ENCODE results near the gene CYB561D2. TPM values are rescaled to one million over a fixed set of nuclear protein-coding genes. Genes with fewer than 3 reads are reported as not detected.

The CYB561D2 gene
- polyA plus RNA-seq, 1 donor from 2014 or later = 21.2 TPM

DNA sequence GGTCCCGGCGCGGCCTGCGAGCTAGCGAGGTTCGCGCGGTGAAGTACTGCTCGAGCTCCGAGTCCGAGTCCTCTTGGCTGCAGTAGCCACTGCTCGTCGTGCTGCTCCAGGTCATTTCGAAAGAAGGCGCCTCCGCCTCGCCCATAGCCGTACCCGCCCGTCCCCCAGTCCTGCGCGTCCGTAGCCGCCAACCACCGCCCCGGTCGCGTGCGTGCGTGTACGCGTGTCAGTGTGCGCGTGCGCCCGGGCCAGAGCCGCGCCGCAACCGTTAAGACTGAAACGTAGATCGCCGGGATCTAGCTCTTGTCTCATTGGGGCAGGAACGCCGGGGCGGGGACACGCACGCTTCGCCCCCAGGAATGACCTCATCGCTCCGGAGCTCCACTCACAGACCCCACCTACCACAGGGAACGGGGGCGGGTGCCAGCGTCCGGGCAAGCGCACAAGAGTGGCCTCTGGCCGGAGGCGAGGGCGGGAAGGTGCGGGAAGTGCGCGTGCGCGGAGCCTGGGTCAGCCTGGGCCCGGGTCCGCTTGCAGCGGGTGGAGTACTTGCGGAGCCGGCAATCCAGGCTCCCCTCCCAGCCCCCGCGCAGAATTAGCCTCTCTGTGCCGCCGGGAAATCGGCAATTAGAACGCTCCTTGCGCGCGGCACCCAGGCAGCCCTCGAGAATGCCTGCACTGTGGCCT lies 13.3 kb upstream of the CYB561D2 start:
- H3K4me3 ChIP-seq (ENCODE audit: low read length) = peak overlapping the region; percentile 95
- H2AFZ ChIP-seq (ENCODE audit: low read depth, low read length) = peak overlapping the region; percentile 84
- no peaks in the 10 kb centered on the region for H3K36me3 ChIP-seq (ENCODE audit: insufficient read depth, low read length)
- peaks cover 24% of the 10 kb centered on the region for H3K79me2 ChIP-seq (replicated peaks; ENCODE audit: insufficient read depth, low read length)
- no peaks in the 10 kb centered on the region for H3K9me2 ChIP-seq (ENCODE audit: insufficient read depth, low read length)
- H3K27me3 ChIP-seq (ENCODE audit: insufficient read depth, low read depth, low read length) = peaks cover 27% of the 10 kb centered on the region
- no peaks in the 10 kb centered on the region for H4K20me1 ChIP-seq (ENCODE audit: insufficient read depth)
- H3K4me2 ChIP-seq (ENCODE audit: low read length) = peak overlapping the region; percentile 100
- H3F3A ChIP-seq (ENCODE audit: insufficient read depth, low read length, poor library complexity, severe bottlenecking) = no peaks in the 10 kb centered on the region
- peak overlapping the region; percentile 96 for H3K9ac ChIP-seq (ENCODE audit: low read length)
- peak overlapping the region; percentile 95 for H3K27ac ChIP-seq (ENCODE audit: low read length)
- H3K9me3 ChIP-seq (ENCODE audit: low read length) = no peaks in the 10 kb centered on the region
- TF ChIP-seq POLR2AphosphoS5 (IDR thresholded peaks at IDR 0.05) (peak; percentile 87), RAD21 (conservative IDR thresholded peaks at IDR 0.05) (peak; percentile 16), EP300 (conservative IDR thresholded peaks at IDR 0.05; ENCODE audit: poor library complexity, severe bottlenecking) (no peak), MXI1 (conservative IDR thresholded peaks at IDR 0.05; ENCODE audit: poor library complexity, severe bottlenecking) (peak; percentile 98), TAF1 (IDR thresholded peaks at IDR 0.05; ENCODE audit: low read depth) (peak; percentile 87)
- TF ChIP-seq, protein P1, sequence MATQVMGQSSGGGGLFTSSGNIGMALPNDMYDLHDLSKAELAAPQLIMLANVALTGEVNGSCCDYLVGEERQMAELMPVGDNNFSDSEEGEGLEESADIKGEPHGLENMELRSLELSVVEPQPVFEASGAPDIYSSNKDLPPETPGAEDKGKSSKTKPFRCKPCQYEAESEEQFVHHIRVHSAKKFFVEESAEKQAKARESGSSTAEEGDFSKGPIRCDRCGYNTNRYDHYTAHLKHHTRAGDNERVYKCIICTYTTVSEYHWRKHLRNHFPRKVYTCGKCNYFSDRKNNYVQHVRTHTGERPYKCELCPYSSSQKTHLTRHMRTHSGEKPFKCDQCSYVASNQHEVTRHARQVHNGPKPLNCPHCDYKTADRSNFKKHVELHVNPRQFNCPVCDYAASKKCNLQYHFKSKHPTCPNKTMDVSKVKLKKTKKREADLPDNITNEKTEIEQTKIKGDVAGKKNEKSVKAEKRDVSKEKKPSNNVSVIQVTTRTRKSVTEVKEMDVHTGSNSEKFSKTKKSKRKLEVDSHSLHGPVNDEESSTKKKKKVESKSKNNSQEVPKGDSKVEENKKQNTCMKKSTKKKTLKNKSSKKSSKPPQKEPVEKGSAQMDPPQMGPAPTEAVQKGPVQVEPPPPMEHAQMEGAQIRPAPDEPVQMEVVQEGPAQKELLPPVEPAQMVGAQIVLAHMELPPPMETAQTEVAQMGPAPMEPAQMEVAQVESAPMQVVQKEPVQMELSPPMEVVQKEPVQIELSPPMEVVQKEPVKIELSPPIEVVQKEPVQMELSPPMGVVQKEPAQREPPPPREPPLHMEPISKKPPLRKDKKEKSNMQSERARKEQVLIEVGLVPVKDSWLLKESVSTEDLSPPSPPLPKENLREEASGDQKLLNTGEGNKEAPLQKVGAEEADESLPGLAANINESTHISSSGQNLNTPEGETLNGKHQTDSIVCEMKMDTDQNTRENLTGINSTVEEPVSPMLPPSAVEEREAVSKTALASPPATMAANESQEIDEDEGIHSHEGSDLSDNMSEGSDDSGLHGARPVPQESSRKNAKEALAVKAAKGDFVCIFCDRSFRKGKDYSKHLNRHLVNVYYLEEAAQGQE (IDR thresholded peaks at IDR 0.05; ENCODE audit: borderline replicate concordance) = peak; percentile 19

DNA sequence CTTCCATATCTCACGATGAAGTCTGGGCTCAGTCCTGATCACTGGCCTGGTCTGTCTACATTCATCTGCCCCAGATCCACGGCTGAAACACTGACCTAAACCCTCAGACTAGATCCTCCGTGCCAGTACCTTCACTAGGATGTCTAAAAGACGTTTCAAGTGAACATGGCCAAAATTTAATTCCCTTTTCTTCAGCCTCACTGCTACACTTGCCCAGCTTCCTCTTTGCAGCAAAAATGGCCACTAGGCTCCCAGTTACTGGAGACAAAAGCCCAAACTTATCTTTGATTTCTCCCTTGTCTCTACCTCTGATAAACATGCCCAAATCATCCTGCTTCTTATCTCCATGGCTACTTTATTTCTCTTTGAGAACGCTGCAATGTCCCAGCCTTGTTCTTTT lies 11.7 kb upstream of the CYB561D2 start:
- Histone ChIP-seq H3F3A (ENCODE audit: insufficient read depth, low read length, poor library complexity, severe bottlenecking) (no peaks in the 10 kb centered on the region), H3K9me3 (ENCODE audit: low read length) (no peaks in the 10 kb centered on the region), H3K9ac (ENCODE audit: low read length) (no peak overlapping the region), H2AFZ (ENCODE audit: low read depth, low read length) (no peak overlapping the region), H3K9me2 (ENCODE audit: insufficient read depth, low read length) (no peaks in the 10 kb centered on the region), H3K4me2 (ENCODE audit: low read length) (no peak overlapping the region), H3K27me3 (ENCODE audit: insufficient read depth, low read depth, low read length) (peaks cover 32% of the 10 kb centered on the region), H4K20me1 (ENCODE audit: insufficient read depth) (no peaks in the 10 kb centered on the region), H3K36me3 (ENCODE audit: insufficient read depth, low read length) (no peaks in the 10 kb centered on the region), H3K79me2 (replicated peaks; ENCODE audit: insufficient read depth, low read length) (peaks cover 24% of the 10 kb centered on the region), H3K4me3 (ENCODE audit: low read length) (no peak overlapping the region), H3K27ac (ENCODE audit: low read length) (no peak overlapping the region)
- no peak for TF ChIP-seq RAD21 (conservative IDR thresholded peaks at IDR 0.05)
- no peak for TF ChIP-seq POLR2AphosphoS5 (IDR thresholded peaks at IDR 0.05)
- TF ChIP-seq EP300 (conservative IDR thresholded peaks at IDR 0.05; ENCODE audit: poor library complexity, severe bottlenecking) = no peak
- no peak for TF ChIP-seq EZH2 (IDR thresholded peaks at IDR 0.05; ENCODE audit: borderline replicate concordance, insufficient read depth, low read length, poor library complexity, severe bottlenecking)
- TF ChIP-seq, protein P2, sequence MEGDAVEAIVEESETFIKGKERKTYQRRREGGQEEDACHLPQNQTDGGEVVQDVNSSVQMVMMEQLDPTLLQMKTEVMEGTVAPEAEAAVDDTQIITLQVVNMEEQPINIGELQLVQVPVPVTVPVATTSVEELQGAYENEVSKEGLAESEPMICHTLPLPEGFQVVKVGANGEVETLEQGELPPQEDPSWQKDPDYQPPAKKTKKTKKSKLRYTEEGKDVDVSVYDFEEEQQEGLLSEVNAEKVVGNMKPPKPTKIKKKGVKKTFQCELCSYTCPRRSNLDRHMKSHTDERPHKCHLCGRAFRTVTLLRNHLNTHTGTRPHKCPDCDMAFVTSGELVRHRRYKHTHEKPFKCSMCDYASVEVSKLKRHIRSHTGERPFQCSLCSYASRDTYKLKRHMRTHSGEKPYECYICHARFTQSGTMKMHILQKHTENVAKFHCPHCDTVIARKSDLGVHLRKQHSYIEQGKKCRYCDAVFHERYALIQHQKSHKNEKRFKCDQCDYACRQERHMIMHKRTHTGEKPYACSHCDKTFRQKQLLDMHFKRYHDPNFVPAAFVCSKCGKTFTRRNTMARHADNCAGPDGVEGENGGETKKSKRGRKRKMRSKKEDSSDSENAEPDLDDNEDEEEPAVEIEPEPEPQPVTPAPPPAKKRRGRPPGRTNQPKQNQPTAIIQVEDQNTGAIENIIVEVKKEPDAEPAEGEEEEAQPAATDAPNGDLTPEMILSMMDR (IDR thresholded peaks at IDR 0.05; ENCODE audit: poor library complexity, severe bottlenecking) = no peak
- TF ChIP-seq, protein P1 (IDR thresholded peaks at IDR 0.05; ENCODE audit: borderline replicate concordance) = no peak
- TF ChIP-seq SMC3 (conservative IDR thresholded peaks at IDR 0.05; ENCODE audit: poor library complexity) = no peak
- TF ChIP-seq TAF1 (IDR thresholded peaks at IDR 0.05; ENCODE audit: low read depth) = no peak
- TF ChIP-seq MXI1 (conservative IDR thresholded peaks at IDR 0.05; ENCODE audit: poor library complexity, severe bottlenecking) = no peak

All from neural cell (in vitro differentiated cells).